ENCODE results near the gene GDI2. TPM values are rescaled to one million over a fixed set of nuclear protein-coding genes. Genes with fewer than 3 reads are reported as not detected.

The GDI2 gene
- total RNA-seq, 1 experiment from 2014 or later = 196 TPM

DNA sequence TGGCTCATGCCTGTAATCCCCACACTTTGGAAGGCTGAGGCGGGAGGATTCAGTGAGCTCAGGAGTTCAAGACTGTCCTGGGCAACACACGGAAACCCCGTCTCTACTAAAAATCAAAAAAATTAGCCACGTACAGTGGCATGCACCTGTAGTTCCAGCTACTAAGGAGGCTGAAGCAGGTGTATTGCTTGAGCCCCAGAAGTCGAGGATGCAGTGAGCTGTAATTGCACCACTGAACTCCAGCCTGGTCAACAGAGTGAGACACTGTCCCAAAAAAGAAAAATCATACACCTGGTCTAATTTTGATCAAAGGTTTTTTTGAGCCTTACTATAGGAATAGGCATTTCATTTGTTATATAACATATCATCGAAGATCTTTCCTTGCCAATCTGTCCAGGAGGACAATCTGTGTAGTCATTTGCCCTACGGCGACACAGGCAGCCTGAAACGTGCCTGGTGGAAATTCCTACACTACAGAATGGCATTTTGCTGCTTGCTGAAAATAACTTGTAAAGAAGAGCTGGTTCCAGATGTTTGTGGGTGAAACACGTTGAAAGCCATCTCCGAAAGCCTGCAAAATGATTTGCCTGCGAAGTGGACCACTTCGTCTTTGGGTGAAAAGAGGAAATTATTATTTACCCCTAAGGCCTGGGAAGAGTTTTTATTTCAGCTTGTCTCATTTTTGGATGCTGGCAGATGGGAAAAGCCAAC is 31.3 kb upstream of the GDI2 start:
- Histone ChIP-seq H2AFZ (no peak overlapping the region), H3F3A (ENCODE audit: insufficient read depth, low read depth) (peaks cover 6% of the 10 kb centered on the region; the same call in 1 of the 2 replicates), H3K4me3 (no peak overlapping the region), H3K36me3 (ENCODE audit: low read depth) (no peaks in the 10 kb centered on the region), H3K9me3 (ENCODE audit: insufficient read depth, low read depth) (no peaks in the 10 kb centered on the region), H4K20me1 (ENCODE audit: insufficient read depth) (no peaks in the 10 kb centered on the region), H3K27me3 (ENCODE audit: insufficient read depth, low read depth) (no peaks in the 10 kb centered on the region), H3K4me2 (no peak overlapping the region), H3K9me2 (ENCODE audit: insufficient read depth) (no peaks in the 10 kb centered on the region), H3K79me2 (ENCODE audit: low read depth) (no peaks in the 10 kb centered on the region), H3K27ac (no peak overlapping the region), H3K4me1 (replicated peaks; ENCODE audit: insufficient read depth) (no peaks in the 10 kb centered on the region)
- POLR2A ChIA-PET (ENCODE audit: unreplicated experiment) = interaction anchor here (0.6 kb wide), 2 partner anchors 9 to 135 kb away, joined by 3 to 6 read pairs; no protein-coding TSS in a partner anchor
- DNase-seq = no peak
- TF ChIP-seq EZH2 (IDR thresholded peaks at IDR 0.05; ENCODE audit: low read depth) = no peak
- TF ChIP-seq, protein P1, sequence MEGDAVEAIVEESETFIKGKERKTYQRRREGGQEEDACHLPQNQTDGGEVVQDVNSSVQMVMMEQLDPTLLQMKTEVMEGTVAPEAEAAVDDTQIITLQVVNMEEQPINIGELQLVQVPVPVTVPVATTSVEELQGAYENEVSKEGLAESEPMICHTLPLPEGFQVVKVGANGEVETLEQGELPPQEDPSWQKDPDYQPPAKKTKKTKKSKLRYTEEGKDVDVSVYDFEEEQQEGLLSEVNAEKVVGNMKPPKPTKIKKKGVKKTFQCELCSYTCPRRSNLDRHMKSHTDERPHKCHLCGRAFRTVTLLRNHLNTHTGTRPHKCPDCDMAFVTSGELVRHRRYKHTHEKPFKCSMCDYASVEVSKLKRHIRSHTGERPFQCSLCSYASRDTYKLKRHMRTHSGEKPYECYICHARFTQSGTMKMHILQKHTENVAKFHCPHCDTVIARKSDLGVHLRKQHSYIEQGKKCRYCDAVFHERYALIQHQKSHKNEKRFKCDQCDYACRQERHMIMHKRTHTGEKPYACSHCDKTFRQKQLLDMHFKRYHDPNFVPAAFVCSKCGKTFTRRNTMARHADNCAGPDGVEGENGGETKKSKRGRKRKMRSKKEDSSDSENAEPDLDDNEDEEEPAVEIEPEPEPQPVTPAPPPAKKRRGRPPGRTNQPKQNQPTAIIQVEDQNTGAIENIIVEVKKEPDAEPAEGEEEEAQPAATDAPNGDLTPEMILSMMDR (conservative IDR thresholded peaks at IDR 0.05) = no peak
- intact Hi-C loops (cut with micrococcal nuclease; ENCODE audit: unreplicated experiment) = no loop called here
- CTCF ChIA-PET = interaction anchor here (0.6 kb wide), 1 partner anchor 389 kb away, joined by 3 read pairs; no protein-coding TSS in a partner anchor
- BruUV-seq (replicated peaks) = no TSS peak

DNA sequence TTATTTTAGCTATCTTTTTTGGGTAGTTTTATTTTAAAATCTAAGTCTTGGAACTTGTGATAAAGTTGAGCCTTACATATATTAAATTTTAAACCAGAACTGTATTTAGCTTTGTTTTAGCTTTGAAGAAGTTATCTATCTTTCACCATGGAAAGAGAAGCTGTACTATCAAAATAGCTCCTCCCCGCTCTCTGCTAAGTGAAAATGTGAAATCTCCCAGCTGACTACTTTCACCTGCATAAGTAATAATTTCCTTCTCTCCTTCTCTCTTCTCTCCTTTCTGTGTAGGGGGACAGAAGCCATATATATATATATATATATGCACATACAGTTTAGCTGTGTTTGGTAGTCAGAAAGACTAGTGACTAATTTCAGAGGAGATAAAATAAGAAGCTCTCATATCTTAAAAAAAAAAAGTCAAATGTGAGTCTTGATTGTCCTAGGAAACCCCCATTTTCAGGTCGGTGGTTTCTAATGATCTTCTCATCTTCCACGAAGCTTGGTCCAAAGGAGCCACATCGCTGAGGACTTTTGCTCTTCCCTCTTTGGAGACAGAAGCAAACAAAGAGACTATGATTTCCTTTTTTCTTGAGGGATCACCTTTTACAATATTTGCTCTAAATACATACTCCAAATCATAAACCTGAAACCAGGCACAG is 30.6 kb upstream of the GDI2 start:
- ChIA-PET CTCF (interaction anchor here (0.6 to 0.7 kb wide), 2 partner anchors 181 to 390 kb away, joined by 3 read pairs; no protein-coding TSS in a partner anchor), POLR2A (ENCODE audit: unreplicated experiment) (no interaction called here)
- no peaks in the 10 kb centered on the region for H4K20me1 ChIP-seq (ENCODE audit: insufficient read depth)
- no peak overlapping the region for H3K27ac ChIP-seq
- no peaks in the 10 kb centered on the region for H3K9me2 ChIP-seq (ENCODE audit: insufficient read depth)
- H3F3A ChIP-seq (ENCODE audit: insufficient read depth, low read depth) = peaks cover 6% of the 10 kb centered on the region; the same call in 1 of the 2 replicates
- no peak overlapping the region for H3K4me3 ChIP-seq
- BruUV-seq (replicated peaks) = no TSS peak
- H2AFZ ChIP-seq = no peak overlapping the region
- no peaks in the 10 kb centered on the region for H3K79me2 ChIP-seq (ENCODE audit: low read depth)
- H3K9me3 ChIP-seq (ENCODE audit: insufficient read depth, low read depth) = no peaks in the 10 kb centered on the region
- H3K36me3 ChIP-seq (ENCODE audit: low read depth) = no peaks in the 10 kb centered on the region
- no peak overlapping the region for H3K4me2 ChIP-seq
- no peak for DNase-seq
- H3K4me1 ChIP-seq (replicated peaks; ENCODE audit: insufficient read depth) = no peaks in the 10 kb centered on the region
- H3K27me3 ChIP-seq (ENCODE audit: insufficient read depth, low read depth) = no peaks in the 10 kb centered on the region
- intact Hi-C loops (cut with micrococcal nuclease; ENCODE audit: unreplicated experiment) = no loop called here
- TF ChIP-seq EZH2 (IDR thresholded peaks at IDR 0.05; ENCODE audit: low read depth) = no peak
- TF ChIP-seq, protein P1 (conservative IDR thresholded peaks at IDR 0.05) = no peak

DNA sequence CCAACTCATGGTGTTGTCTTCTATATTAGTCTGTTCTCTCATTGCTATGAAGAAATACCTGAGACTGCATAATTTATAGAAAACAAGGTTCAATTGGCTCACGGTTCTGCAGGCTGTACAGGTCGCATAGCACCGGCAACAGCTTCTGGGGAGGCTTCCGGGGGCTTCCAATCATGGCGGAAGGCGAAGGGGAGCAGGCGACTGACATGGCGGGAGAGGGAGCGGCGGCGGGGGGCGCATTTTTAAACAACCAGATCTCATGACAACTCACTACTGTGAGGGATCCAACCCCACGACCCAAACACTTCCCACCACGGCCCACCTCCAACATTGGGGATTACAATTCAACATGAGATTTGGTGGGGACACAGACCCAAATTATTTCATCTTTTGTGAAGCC is 28.7 kb upstream of the GDI2 start:
- Histone ChIP-seq H3K79me2 (ENCODE audit: low read depth) (no peaks in the 10 kb centered on the region), H3K27ac (no peak overlapping the region), H3K4me2 (no peak overlapping the region), H3K4me3 (no peak overlapping the region), H3K36me3 (ENCODE audit: low read depth) (no peaks in the 10 kb centered on the region), H3K9me2 (ENCODE audit: insufficient read depth) (no peaks in the 10 kb centered on the region), H2AFZ (no peak overlapping the region), H3K27me3 (ENCODE audit: insufficient read depth, low read depth) (no peaks in the 10 kb centered on the region), H3K4me1 (replicated peaks; ENCODE audit: insufficient read depth) (no peaks in the 10 kb centered on the region), H3K9me3 (ENCODE audit: insufficient read depth, low read depth) (no peaks in the 10 kb centered on the region), H3F3A (ENCODE audit: insufficient read depth, low read depth) (peaks cover 6% of the 10 kb centered on the region; the same call in 1 of the 2 replicates), H4K20me1 (ENCODE audit: insufficient read depth) (no peaks in the 10 kb centered on the region)
- POLR2A ChIA-PET (ENCODE audit: unreplicated experiment) = no interaction called here
- TF ChIP-seq, protein P1 (conservative IDR thresholded peaks at IDR 0.05) = no peak
- no peak for TF ChIP-seq EZH2 (IDR thresholded peaks at IDR 0.05; ENCODE audit: low read depth)
- intact Hi-C loops (cut with micrococcal nuclease; ENCODE audit: unreplicated experiment) = no loop called here
- CTCF ChIA-PET = no interaction called here
- no peak for DNase-seq
- no TSS peak for BruUV-seq (replicated peaks)

All from PC-9 (cell line).